SK-N-MC (cell line): ENCODE measurements around the gene ATOSB.

Source experiments
- EZH2 ChIP-seq: fragments of 200-600 bp; sonication (generic); IDR thresholded peaks from one replicate; pipeline ENCODE4 v1.6.1; 2017; ENCODE audit warnings: antibody characterized with exemption
- FOXP2 ChIP-seq: optimal IDR thresholded peaks from 2 replicates; pipeline ENCODE3; 2011; ENCODE audit warnings: mild to moderate bottlenecking, moderate library complexity; ENCODE audit not compliant: insufficient read depth; ENCODE audit errors: extremely low read length, control extremely low read depth
- POLR2AphosphoS5 ChIP-seq: IDR thresholded peaks from 2 replicates; pipeline ENCODE4 v1.6.1; 2012; ENCODE audit warnings: mild to moderate bottlenecking, low read depth, low read length, borderline replicate concordance

DNA sequence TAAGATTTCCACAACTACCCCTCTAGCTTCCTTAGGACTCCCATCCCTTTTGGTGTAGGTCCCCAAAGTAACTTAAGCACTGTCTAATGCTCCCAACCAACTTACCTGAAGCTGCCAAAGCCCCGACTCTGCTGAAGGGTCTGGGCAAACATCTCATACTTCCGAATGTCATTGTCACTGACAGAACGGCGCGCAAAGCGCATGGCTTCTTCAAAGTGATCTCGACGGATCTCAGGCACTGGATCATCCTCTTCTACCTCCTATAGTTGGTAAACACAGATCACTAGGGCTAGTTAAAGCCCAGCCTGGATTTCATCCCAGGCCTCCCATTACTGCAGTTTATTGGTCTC, 58.4 kb downstream of the ATOSB start:
- no peak for TF ChIP-seq POLR2AphosphoS5
- no peak for TF ChIP-seq EZH2
- no peak for TF ChIP-seq FOXP2
